Heart left ventricle (tissue), 13 donors: ENCODE data around the gene VASH2.

ENCODE experiments used
- CTCF ChIP-seq, 12 donors: fragments of 200-600 bp; sonication (generic) in 4 of 12; IDR thresholded peaks; one replicate each; pipeline versions ENCODE4 v1.5.0 to v1.8.0; 2018 to 2022; ENCODE audit warnings: antibody characterized with exemption in 12 of 12, mild to moderate bottlenecking in 5 of 12
- POLR2A ChIP-seq, 2 donors: fragments of 450-650 bp; IDR thresholded peaks; one replicate each; pipeline ENCODE4 v1.6.1; 2017; ENCODE audit warnings: antibody characterized with exemption in 2 of 2, mild to moderate bottlenecking in 2 of 2, moderate library complexity in 2 of 2
- donor health status: ischemic (EF 13 %, LVEDD 7.1; RV severe dilation, severe dysfunction).
- donor health status: DM: no; HTN: yes; CAD: no.
- donor health status: DM: no; HTN: no; CAD: no.
- donor health status: ischemic (EF 25% LVEDD 6.9; RV normal size, moderate dysfunction).
- donor health status: ischemic (EF 25% LVEDD 5.7; RV mildly dilated, moderate dysfunction).
- donor health status: ischemic (EF 35%, LVEDD 5.7; RV mildly dilated, moderate dysfunction).
- donor health status: nonischemic (EF 11% LVEDD 7.7; RV severe dilation, severe dysfunction).
- donor health status: DM: yes; HTN: yes; CAD: no.
- donor health status: PGD.
- donor health status: ischemic (EF 29% LVEDD 5.4; RV normal size, mild dysfunction).
- donor health status: nonischemic (EF 23%, LVEDD 6.1; RV moderate dilation, normal function).

- TF ChIP-seq POLR2A (IDR thresholded peaks at IDR 0.05) (no peak), CTCF (IDR thresholded peaks at IDR 0.05) (no peak)
Measured at GRCh38 chr1:212916481-212917133, 33.7 kb upstream of the VASH2 start.
